Measurements from ENCODE around the gene C10orf53.

The C10orf53 gene

GRCh38 chr10:49735848-49736563, 56.6 kb downstream of the C10orf53 start:
- in situ Hi-C loops (cut with MboI; ENCODE audit: low sequenced_read_pairs, unreplicated experiment), result no loop called here
- TF ChIP-seq CTCF (IDR thresholded peaks at IDR 0.05; ENCODE audit: borderline replicate concordance, control extremely low read depth, extremely low read depth, insufficient read depth, missing control alignments), result no peak

DNA sequence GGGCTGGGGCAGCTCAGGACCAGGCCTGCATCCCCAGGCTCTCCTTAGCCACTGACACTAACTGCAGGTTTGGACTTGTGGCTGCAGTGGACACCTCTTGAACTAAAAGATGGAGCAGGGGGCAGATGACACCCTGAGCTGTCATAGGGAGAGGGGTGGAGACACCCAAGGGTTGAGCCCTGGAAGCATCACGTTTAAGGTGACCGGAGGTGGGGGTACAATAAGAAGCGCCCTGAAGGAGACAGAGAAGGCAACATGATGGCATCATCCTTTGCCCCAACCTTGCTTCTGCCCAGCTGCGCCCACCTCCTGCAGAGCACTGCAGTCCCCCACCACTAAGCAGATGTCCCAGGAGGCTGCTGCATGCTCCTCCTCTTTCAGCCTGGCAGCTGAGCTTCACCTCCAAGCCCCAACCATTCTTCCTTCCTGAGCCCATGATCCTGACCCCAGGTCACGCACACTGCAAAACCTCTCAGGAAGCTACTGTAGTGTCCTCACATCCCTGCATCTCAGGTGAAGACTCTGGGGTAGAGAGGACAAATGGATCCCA, 57.2 kb downstream of the C10orf53 start:
- no peak for TF ChIP-seq CTCF (IDR thresholded peaks at IDR 0.05; ENCODE audit: borderline replicate concordance, control extremely low read depth, extremely low read depth, insufficient read depth, missing control alignments)
- in situ Hi-C loops (cut with MboI; ENCODE audit: low sequenced_read_pairs, unreplicated experiment), result no loop called here

More at GRCh38 chr10:49735848-49736563, 56.6 kb downstream of the C10orf53 start:
- DNase-seq (ENCODE audit: low spot score), result peak; percentile 22

GRCh38 chr10:49737474-49738201, 58.2 kb downstream of the C10orf53 start:
- no peak for DNase-seq (ENCODE audit: low spot score)
- TF ChIP-seq CTCF (IDR thresholded peaks at IDR 0.05; ENCODE audit: borderline replicate concordance, control extremely low read depth, extremely low read depth, insufficient read depth, missing control alignments), result no peak
- in situ Hi-C loops (cut with MboI; ENCODE audit: low sequenced_read_pairs, unreplicated experiment), result no loop called here

More for the DNA sequence above, 57.2 kb downstream of the C10orf53 start:
- DNase-seq (ENCODE audit: low spot score), result peak; percentile 27

DNA sequence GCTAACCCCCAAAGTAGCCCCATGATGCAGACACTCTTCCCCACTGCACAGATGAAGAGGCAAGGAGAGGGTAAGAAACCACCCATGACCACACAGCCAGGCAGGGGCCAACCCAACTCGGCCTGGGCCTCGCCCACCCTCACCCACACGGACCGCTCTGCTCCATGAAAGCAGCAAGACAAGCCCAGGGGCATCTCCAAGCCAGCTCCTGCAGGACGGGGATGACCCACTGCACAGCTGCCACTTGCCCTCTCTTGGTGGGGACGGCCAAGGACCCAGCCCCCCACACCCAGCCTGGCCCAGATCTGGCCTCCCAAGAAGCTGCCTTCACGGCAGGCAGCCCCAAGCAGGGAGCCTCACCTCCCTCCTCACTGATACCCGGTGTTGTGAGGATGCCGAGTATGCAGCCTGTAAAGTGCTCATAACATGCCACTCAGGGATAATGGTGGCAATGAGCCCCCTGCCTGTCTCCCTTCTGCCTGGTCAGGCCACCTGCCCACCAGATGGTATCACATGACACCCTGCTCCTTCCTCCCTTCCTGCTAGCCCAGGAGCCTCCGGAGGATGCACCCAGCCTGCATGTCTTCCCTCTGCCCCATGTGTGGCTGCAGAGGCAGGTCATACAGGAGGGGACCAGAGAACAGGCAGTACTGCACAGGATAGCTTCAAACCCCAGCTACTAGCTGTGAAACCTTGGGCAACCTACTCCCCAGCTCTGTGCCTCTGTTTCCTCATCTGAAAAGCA, 59.3 kb downstream of the C10orf53 start:
- in situ Hi-C loops (cut with MboI; ENCODE audit: low sequenced_read_pairs, unreplicated experiment), result no loop called here

DNA sequence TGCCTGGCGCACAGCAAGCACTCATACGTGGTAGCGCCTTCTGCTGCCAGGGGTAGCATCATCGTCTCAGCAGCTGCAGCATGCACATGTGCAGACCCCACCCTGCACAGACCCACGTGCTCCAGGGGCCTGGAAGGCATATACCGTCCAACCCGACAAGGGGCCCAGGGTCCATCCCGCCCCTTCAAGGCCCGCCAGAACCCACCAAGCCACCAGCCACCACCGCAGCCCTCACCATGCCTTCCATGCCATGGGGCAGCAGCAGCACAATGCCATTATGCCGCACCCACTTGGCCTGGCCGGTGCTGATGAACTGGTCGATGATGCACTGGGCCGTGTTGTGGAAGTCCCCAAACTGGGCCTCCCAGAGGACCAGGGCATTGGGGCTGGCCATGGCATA, 60.0 kb downstream of the C10orf53 start:
- DNase-seq (ENCODE audit: low spot score), result no peak
- TF ChIP-seq CTCF (IDR thresholded peaks at IDR 0.05; ENCODE audit: borderline replicate concordance, control extremely low read depth, extremely low read depth, insufficient read depth, missing control alignments), result no peak
- in situ Hi-C loops (cut with MboI; ENCODE audit: low sequenced_read_pairs, unreplicated experiment), result no loop called here

More for the DNA sequence above, 59.3 kb downstream of the C10orf53 start:
- DNase-seq (ENCODE audit: low spot score), result peak; percentile 39
- TF ChIP-seq CTCF (IDR thresholded peaks at IDR 0.05; ENCODE audit: borderline replicate concordance, control extremely low read depth, extremely low read depth, insufficient read depth, missing control alignments), result no peak

Measured in GM13976 (cell line).